DLD1 (cell line): ENCODE results near the gene PPP2R5A.
"Not testable (repeated sequence)": the region's sequence is repeated elsewhere in the genome, so short reads cannot be mapped to it uniquely, and the experiment has no call there.

ENCODE experiments used
- in situ Hi-C: cut with HindIII; loops from 2 replicates; pipeline ENCODE4 v1.10.0; 2017; ENCODE audit warnings: low sequenced_read_pairs

PPP2R5A gene

DNA sequence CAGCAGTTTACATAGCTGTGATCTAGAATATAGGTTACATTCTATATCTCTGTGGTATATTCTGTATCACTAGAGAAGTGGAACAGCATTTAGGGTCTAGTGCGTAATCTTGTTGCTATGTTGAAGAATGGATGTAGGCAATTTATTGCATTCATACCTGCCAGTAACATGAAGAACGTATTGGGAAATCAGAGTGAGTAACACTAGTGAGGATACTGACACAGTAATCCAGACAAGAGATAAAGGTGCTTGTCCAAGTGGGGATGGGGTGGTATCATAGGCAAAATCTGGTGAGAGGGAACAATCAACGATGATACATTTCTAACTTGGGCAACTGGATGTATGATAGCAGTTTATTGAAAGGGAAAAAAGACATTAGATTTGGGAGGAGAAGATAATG lies 9.8 kb downstream of the PPP2R5A start:
- in situ Hi-C loops: no loop called here

DNA sequence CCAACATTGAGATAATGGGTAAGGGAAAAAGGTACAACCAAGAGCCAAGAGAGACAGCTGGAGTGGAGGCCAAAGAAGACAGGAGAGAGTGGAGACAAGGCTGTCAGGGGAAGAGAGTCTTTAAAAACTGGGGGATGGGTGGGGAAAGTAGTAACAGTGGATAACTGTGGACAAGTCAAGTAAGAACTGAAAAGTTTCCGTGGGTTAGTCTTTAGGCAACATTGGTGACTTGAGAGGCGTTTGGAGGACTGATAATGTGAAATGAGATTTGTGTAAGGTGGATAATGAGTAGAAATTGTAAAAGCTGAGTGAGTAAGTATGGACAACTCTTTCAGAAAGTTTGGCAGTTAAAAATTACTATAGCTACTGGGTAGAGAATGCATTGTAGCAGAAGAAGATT lies 10.4 kb downstream of the PPP2R5A start:
- in situ Hi-C loops: no loop called here

DNA sequence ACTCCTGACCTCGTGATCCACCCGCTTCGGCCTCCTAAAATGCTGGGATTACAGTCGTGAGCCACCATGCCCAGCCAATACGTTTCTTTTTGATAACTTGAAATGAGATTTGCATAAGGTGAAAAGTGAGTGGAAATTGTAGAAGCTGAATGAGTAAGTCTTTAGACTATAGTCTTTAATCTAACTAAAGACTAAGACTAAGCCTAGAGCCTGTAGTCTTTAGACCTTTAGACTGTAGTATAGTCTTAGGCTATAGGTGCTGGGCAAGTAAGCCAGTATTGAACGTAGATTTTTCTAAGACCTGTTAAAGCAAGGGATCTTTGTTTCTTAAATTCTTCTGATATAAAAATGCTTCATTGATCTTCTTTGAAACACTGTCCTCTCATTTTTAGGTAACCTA lies 12.1 kb downstream of the PPP2R5A start:
- in situ Hi-C loops: no loop called here

DNA sequence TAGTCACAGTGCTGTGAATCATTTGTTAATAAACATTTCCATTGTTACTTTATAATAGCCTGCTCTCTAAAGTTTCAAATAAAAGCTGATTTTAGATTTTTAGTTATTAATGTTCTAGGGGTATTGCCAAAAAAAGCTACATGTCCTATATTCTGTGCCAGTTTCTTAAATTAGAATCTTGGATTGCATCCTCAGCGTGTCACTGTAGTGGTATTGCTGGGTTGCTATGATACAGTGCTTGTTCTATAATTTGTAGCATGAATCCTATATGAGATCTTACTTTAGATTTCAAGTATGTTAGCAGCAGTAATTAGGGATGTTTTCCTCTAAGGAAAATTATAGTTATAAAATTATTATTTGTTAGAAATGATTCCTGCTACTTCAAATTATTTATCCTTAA lies 16.4 kb downstream of the PPP2R5A start:
- in situ Hi-C loops: no loop called here

DNA sequence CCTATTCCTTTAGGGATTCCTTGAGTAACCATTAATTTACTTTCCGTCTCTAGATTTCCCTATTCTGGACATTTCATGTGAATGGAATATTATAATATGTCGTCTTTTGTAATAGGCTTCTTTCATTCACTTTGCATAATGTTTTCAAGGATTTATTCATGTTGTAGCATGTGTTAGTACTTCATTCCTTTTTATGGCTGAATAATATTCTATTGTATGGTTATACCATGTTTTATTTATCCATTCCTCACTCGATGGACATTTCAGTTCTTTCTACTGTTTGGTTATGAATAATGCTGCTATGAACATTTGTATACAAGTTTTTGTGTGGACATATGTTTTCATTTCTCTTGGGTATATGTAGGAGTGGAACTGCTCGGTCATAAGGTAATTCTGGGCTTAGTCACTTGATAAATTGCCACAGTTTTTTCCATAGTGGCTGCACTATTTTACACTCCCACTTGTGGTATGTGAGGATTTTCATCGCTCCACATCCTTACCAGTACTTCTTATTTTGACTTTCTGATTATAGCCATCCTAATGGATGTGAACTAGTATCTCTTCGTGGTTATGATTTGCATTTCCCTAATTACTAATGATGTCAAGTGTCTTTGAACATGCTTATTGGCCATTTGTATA lies 17.7 kb downstream of the PPP2R5A start:
- in situ Hi-C loops: no loop called here

DNA sequence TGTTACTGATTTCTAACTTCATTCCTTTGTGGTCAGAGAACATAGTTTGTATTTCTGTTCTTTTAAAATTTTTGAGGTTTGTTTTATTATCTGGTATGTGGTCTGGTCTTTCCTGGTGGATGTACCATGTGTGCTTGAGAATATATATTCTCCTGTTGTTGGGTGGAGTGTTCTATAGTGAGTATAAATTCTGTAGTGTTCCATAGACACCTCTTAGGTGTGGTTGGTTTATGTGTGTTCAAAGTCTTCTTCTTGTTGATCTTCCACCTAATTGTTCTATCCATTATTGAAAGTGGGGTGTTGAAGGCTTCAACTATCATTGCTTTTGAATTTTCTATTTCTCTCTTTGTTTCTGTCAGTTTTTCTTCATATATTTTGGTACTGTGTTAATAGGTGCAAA lies 20.1 kb downstream of the PPP2R5A start:
- in situ Hi-C loops: no loop called here

DNA sequence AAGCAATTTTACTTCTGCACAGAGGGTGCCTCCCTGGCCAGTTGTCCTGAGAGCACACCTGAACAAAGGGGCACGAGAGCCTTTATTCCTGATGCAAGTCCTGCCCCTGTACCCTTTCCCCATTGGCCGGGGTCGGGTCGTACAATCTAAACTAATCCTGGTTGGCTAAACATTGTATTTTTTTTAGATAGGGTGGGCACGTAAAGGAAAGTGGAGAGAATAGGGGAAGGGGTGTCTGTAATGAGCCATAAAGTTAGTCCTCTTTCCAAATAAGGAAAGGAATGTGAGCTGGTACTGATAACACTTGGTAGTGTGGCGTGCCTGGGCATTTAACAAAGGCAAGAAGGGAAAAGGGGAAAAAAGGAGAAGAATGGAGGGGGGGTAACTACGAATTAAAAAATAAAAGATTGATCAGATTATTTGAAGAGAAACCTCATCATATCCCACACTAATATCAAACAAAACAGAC lies 20.8 kb downstream of the PPP2R5A start:
- in situ Hi-C loops: not testable (repeated sequence)

DNA sequence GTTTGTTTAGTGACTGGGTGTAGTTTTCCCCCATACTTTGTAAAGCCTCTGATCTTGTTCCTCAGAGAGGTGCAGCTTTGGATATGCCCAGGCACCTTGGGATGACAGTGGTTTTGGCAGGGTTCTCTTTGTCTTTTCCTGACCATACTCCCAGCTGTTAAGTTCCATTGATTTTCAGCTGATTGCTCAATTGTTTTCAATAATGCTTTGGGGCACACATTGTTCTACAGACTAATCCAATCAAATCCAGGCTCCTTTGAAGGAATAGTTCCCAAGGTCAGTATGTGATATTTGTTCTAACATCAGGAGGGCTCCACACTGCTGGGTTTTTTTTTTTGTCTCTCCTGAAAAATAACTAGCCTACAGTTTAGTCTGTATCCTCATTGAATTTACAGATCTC lies 24.8 kb downstream of the PPP2R5A start:
- in situ Hi-C loops: no loop called here

DNA sequence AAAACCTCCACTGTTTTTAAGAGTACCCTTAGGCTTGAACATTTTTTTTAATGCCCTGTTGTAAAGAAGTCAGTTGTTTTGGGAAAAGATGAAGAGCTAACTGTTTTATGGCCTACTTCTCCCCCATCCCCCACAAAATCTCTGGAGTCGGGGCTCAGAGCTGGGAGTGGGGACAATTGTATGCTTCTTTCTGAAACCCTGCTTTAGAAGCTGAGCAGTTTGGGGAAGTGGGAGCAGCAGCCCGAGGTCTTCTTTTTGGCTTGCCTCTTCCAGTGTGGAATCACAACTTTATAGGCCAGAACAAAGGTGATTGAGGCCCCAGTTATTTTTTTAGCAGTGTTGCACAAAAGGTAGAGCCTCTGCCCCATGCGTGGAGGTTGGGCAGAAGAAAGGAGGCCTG lies 25.2 kb downstream of the PPP2R5A start:
- in situ Hi-C loops: no loop called here

DNA sequence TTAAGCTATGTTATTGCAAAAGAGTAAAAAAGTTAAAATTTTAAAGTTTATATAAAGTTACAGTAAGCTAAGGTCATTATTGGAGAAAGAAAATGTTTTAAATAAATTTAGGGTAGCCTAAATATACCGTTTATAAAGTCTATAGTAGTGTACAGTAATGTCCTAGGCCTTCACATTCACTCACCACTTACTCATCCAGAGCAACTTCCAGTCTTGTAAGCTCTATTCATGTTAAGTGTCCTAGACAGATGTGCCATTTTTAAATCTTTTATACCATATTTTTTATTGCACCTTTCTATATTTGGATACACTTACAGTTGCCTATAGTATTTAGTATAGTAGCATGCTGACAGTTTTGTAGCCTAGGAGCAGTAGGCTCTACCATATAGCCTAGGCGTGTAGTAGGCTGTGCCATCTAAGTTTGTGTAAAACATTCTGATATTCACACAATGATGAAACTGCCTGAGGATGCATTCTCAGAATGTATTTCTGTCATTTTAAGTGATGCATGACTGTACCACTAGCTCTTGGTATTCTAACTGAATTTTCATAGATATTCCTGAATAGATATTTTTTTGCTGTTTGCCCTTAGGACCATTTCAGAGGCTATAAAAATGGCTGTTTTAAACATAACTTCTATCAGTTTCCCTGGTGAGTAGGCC lies 26.8 kb downstream of the PPP2R5A start:
- in situ Hi-C loops: no loop called here

DNA sequence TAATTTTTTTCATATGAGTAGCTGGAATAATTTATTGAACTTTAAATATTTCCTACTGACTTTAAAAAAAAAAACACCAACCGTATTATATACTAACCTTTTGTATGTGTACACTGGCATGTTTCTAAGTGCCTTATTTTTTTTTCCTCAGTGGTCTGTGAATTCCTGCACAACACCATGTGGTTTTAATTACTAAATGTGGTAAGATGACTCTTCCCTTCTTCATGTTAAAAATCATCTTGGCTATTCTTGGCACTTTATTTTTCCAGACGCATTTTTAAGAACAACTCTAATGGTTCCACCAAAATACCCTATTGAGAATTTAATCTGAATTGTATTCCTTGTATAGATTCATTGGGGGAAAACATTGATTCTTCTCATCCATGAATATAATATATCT lies 28.4 kb downstream of the PPP2R5A start:
- in situ Hi-C loops: no loop called here

DNA sequence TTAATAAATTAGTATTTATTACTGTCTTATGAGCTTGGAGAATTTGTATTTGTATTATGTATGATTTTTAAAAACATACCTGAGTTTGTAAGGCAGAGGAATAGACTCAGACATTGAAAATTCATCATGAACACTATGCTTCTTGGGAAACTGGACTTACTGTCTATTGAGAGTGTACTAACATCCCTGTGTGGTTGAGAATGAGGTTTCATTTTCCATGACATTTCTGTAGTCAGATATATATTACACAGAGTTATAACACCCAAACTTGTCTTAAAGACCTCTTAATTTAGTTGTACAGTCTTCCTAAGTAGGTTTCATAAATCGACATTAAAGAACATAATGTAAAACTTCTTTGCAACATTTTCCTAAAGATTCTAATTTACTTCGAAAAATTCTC lies 30.0 kb downstream of the PPP2R5A start:
- in situ Hi-C loops: no loop called here

DNA sequence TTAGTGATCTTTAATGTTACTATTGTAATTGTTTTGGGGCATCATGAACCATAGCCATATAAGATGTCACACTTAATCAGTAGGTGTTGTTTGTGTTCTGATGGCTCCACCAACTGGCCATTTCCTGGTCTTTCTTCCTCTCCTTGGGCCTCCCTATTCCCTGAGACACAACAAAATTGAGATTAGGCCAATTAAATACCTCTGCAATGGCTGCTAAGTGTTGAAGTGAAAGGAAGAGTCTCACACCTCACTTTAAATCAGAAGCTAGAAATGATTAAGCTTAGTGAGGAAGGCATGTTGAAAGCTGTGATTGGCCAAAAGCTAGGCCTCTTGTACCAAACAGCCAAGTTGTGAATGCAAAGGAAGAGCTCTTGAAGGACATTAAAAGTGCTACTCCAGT lies 30.7 kb downstream of the PPP2R5A start:
- in situ Hi-C loops: no loop called here

DNA sequence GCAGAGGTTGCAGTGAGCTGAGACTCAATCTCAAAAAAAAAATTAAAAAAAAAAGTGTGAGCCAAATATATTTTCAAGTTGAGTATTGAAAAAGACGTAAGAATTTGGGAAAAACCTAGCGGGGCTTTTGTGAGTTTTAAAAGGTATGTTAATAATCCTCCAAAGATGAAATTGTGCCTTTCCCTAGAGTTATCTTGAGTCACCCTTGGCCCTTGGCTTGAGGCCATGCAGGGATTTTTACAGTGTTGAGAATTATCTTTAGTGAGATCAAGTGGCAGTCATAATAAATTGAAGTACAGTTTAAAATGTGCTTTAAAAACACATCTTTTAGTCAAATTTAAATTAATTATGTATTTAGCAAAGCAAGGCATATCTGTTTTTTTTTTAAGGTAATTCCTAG lies 32.7 kb downstream of the PPP2R5A start:
- in situ Hi-C loops: no loop called here

DNA sequence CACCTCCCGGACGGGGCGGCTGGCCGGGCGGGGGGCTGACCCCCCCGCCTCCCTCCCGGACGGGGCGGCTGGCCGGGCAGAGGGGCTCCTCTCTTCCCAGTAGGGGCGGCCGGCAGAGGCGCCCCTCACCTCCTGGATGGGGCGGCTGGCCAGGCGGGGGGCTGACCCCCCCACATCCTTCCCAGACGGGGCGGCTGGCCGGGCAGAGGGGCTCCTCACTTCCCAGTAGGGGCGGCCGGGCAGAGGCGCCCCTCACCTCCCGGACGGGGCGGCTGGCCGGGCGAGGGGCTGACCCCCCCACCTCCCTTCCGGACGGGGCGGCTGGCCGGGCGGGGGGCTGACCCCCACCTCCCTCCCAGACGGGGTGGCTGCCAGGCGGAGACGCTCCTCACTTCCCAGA lies 35.8 kb downstream of the PPP2R5A start:
- in situ Hi-C loops: not testable (repeated sequence)

DNA sequence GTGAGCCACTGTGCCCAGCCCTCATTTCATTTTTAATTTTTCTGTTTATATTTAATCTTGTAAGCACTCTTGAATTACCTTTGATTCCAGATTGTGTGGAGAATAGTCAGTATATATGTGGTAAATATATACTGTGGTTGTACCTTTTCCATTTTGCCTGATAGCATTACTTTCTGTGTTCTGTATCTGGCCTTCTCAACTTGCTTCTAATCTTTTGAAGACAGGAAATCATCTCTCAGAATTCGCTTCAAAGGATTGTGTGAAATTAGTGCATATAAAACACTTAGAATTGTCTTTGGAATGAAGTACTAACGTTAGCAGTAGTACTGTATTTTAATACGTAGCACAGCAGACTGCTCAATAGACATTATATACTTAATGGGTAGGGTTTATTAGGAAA lies 37.9 kb downstream of the PPP2R5A start:
- in situ Hi-C loops: no loop called here

DNA sequence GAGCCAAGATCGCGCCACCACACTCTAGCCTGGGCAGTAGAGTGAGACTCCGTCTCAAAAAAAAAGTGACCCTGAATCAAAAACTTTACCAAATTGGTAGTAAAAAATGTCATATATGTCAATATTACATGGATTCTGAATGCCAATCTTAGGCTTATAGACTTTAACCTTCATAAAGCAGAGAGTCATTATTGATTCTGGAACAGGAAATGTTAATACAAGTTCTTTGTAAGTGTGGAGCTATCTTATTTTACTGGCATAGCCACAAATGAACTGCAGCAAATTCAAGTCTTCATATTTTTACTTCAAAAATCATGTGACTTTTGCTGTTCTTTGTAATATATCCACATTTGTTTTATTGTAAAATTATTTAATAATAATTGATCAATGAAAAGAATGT lies 41.3 kb downstream of the PPP2R5A start:
- in situ Hi-C loops: no loop called here

DNA sequence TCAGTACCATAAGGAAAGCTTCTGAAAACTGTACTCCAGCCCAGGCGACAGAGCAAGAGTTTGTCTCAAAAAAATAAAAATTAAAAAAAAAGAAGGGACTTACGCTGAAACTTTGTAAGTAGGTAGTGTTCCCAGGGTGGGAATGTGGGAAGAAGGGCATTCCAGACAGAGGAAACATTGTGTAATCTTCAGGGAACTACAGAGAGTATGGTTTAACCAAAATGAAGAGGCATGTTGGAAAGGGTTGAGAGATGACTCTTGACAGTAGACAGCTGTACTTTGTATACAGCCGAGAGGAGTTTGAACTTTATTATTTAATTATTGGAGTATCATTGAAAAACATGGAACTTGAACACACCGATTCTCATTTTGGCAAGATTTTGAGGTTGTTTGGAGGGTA lies 43.0 kb downstream of the PPP2R5A start:
- in situ Hi-C loops: no loop called here

DNA sequence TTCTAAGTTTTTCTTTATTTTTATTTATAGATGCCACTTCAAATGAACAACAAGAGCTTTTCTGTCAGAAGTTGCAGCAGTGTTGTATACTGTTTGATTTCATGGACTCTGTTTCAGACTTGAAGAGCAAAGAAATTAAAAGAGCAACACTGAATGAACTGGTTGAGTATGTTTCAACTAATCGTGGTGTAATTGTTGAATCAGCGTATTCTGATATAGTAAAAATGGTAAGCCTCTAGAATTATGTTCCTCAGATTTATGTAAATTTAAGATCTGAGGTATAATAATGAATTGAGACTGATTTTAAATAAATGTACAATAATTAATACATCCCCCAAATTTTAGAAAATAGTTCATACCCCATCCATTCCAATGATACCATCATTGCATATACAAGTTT lies 43.9 kb downstream of the PPP2R5A start:
- in situ Hi-C loops: no loop called here

DNA sequence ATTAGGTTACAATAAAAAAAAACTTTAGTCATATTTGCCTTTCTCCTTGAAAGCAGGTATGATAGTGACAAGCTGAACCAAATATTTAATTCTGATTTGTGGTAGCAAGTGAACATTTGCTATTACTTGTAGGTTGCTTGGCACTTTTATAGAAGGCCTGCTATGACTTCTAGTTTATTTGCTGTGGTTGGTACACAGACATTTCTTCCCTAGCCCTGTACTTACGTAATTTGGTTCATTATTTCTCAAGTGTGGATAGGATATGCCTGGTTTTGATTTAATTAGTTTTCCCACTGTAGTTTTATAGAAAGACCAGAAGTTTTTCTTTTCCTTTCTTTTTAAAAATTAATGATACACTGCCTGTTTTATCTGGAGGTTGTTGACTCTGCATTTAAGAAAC lies 55.9 kb downstream of the PPP2R5A start:
- in situ Hi-C loops: no loop called here

DNA sequence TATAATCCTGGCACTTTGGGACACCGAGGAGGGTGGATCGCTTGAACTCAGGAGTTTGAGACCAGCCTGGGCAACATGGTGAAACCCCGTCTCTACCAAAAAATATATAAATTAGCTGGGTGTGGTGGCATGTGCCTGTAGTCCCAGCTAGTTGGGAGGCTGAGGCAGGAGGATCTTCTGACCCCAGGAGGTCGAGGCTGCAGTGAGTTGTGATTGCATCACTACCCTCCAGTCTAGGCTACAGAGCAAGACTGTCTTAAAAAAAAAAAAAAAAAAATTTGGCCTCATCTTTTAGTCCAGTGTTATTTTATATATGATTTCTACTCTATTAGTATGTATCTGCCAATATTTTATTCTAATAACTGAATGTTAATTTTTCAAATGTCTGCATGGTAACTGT lies 59.7 kb downstream of the PPP2R5A start:
- in situ Hi-C loops: no loop called here

DNA sequence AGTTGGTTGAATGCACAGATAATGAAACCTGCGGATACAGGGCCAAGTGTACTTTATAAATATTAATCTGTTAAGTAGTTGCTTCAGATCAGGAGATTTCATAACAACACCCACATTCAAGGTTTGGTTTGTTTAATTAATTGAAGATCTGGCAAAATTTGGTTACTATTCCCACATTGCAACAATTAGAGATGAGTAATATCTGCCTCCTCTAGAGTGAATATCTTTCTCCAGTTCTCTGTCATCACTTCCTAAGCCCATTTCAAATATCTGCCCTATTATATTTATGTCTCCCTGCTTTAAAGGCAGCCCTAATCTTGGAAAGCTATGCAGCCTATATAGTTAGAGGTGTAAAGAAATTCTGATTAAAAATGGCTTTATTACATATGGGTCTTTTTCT lies 61.4 kb downstream of the PPP2R5A start:
- in situ Hi-C loops: no loop called here
